AG04450 (cell line): ENCODE data around the gene ATAD1. TPM values are rescaled to one million over a fixed set of nuclear protein-coding genes. Genes with fewer than 3 reads are reported as not detected.

Experiments
- CTCF ChIA-PET: fragments of 300-600, 350-600 bp; formaldehyde crosslinking; extraction: SDS; loops from one replicate; lab custom pipeline; 2022; ENCODE audit warnings: antibody characterized with exemption, inconsistent platforms; lab: Charles Lee
- POLR2A ChIA-PET: fragments of 350-600 bp; formaldehyde crosslinking; extraction: SDS; loops from one replicate; lab custom pipeline; 2021; ENCODE audit warnings: antibody characterized with exemption, inconsistent platforms; lab: Yijun Ruan, JAX
- DNase-seq: peaks from one replicate; pipeline ENCODE4 v3.0.0-alpha.2; 2011; ENCODE audit warnings: low read depth, low spot score
- H3K27ac ChIP-seq: one replicate; pipeline ENCODE4 v1.5.1; 2012; ENCODE audit warnings: low read depth, low read length, control low read depth
- H3K27me3 ChIP-seq: one replicate; pipeline ENCODE4 v1.6.0; 2012; ENCODE audit warnings: low read length; ENCODE audit not compliant: control insufficient read depth, insufficient read depth
- H3K4me3 ChIP-seq: 2 replicates; pipeline ENCODE4 v1.5.1; 2011; ENCODE audit warnings: mild to moderate bottlenecking, low read depth, low read length, control low read depth
- H3K9me3 ChIP-seq: 2 replicates; pipeline ENCODE4 v1.5.1; 2012; ENCODE audit warnings: low read length; ENCODE audit not compliant: control insufficient read depth, insufficient read depth
- polyA plus RNA-seq: library from polyadenylated mRNA; depleted of rRNA; stranded (reverse); fragments of >200 nt; gene quantifications from 2 replicates; pipeline ENCODE4 v1.2.3, GENCODE V29; 2011
- TF ChIP-seq, protein P1 (sequence below): IDR thresholded peaks from 2 replicates; pipeline ENCODE4 v1.5.1; 2011; ENCODE audit warnings: low read depth, low read length, control low read depth, inconsistent platforms

The ATAD1 gene
- polyA plus RNA-seq, 1 experiment, result 43.7 TPM

DNA sequence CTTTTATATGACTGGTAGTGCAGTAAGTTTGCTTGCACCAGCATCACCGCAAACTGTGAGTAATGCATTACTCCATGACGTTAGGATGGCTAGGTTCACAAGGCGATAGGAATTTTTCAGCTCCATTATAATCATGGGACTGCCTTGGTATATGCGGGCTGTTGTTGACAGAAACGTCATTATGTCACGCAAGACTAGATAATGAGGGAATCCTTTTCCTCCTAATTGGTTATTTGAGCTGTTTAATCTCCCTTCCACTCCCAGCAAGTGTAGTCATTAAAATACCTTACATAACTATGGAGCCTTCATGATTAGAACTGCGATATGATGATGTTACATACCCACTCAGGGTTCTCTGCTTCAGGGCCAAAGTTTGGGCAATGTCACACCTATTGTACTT is 28.0 kb upstream of the ATAD1 start:
- POLR2A ChIA-PET, result interaction anchor here (1.1 to 2.0 kb wide), 2 partner anchors 9 to 16 kb away, joined by 3 to 12 read pairs; no protein-coding TSS in a partner anchor

DNA sequence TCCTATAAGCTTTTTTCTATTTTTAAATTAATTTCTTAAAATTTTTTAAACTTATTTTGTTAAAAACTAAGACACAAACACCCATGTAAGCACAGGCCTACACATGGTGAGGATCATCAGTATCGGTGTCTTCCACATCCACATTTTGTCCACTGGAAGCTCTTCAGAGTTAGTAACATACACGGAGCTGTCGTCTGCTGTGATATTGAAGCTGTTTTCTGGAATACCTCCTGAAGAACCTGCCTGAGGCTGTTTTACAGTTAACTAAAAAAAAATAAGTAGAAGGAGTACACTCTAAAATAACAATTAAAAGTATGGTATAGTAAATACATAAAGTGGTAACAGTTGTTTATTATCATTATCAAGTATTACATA is 27.6 kb upstream of the ATAD1 start:
- ChIA-PET POLR2A (interaction anchor here (1.1 to 2.0 kb wide), 2 partner anchors 9 to 17 kb away, joined by 3 to 12 read pairs; no protein-coding TSS in a partner anchor), CTCF (interaction anchor here (0.6 to 1.8 kb wide), 5 partner anchors 26 to 996 kb away, joined by 3 to 8 read pairs (median 4); partner anchors contain the start of gene ATAD1)
- Histone ChIP-seq H3K27me3 (no peaks in the 10 kb centered on the region), H3K4me3 (no peak overlapping the region), H3K9me3 (no peaks in the 10 kb centered on the region), H3K27ac (peak overlapping the region; percentile 68)
- TF ChIP-seq, protein P1, sequence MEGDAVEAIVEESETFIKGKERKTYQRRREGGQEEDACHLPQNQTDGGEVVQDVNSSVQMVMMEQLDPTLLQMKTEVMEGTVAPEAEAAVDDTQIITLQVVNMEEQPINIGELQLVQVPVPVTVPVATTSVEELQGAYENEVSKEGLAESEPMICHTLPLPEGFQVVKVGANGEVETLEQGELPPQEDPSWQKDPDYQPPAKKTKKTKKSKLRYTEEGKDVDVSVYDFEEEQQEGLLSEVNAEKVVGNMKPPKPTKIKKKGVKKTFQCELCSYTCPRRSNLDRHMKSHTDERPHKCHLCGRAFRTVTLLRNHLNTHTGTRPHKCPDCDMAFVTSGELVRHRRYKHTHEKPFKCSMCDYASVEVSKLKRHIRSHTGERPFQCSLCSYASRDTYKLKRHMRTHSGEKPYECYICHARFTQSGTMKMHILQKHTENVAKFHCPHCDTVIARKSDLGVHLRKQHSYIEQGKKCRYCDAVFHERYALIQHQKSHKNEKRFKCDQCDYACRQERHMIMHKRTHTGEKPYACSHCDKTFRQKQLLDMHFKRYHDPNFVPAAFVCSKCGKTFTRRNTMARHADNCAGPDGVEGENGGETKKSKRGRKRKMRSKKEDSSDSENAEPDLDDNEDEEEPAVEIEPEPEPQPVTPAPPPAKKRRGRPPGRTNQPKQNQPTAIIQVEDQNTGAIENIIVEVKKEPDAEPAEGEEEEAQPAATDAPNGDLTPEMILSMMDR, result no peak
- no peak for DNase-seq

More for the DNA sequence above, 28.0 kb upstream of the ATAD1 start:
- H3K9me3 ChIP-seq, result no peaks in the 10 kb centered on the region
- peak; percentile 68 for DNase-seq
- TF ChIP-seq, protein P1, result no peak
- H3K27me3 ChIP-seq, result no peaks in the 10 kb centered on the region
- H3K4me3 ChIP-seq, result no peak overlapping the region
- CTCF ChIA-PET, result interaction anchor here (0.7 to 1.8 kb wide), 5 partner anchors 11 to 1172 kb away, joined by 3 to 6 read pairs (median 4); partner anchors contain the start of gene ATAD1
- no peak overlapping the region for H3K27ac ChIP-seq

DNA sequence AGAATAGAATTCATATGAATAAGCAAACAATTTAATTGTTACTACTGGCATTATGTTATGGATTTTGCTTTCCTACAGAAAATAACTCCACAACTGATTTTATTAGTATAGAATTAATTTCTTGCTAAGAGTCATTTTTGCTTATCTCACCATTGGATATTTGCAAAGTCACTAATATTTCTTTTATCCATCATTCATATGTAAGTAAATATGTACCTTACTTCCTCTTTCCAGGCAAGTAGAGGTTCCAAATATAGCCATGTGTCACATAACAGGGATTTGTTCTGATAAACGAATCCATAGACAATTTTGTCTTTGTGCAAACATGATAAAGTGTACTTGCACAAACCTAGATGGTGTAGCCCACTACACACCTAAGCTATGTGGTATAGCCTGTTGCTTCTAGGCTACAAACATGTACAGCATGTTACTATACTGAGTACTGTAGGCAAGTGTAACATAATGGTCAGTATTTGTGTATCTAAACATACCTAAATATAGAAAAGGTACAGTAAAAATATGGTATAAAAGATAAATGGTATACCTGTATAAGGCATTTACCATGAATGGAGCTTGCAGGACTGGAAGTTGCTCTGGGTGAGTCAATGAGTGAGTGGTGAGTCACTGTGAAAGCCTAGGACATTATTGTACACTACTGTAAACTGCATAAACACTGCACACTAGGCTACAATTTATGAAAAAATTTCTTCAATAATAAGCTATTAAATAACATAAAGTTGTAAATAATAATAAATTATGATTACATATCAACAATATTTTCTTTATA is 27.0 kb upstream of the ATAD1 start:
- TF ChIP-seq, protein P1, result no peak
- H3K9me3 ChIP-seq, result no peaks in the 10 kb centered on the region
- H3K4me3 ChIP-seq, result no peak overlapping the region
- CTCF ChIA-PET, result interaction anchor here (0.6 to 1.8 kb wide), 5 partner anchors 25 to 996 kb away, joined by 3 to 8 read pairs (median 4); partner anchors contain the start of gene ATAD1
- DNase-seq, result no peak
- no peak overlapping the region for H3K27ac ChIP-seq
- POLR2A ChIA-PET, result interaction anchor here (1.1 to 2.0 kb wide), 2 partner anchors 10 to 17 kb away, joined by 3 to 12 read pairs; no protein-coding TSS in a partner anchor
- no peaks in the 10 kb centered on the region for H3K27me3 ChIP-seq

DNA sequence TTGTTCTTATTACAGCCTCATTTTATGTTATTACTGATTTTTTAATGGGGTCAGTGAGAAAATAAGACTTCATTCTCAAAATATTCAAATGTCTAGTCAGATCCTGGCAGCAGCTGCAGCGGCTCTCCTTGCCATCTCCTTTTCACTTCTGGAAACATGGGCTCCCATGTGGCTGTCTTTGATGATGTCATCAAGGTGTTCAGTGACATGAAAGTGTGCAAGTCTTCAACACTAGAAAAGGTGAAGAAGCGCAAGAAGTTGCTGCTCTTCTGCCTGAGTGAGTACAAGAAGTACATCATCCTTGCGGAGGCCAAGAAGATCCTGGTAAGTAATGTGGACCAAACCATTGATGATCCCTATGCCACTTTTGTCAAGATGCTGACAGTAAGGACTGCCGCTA is 25.7 kb upstream of the ATAD1 start:
- TF ChIP-seq, protein P1, result no peak
- POLR2A ChIA-PET, result no interaction called here
- Histone ChIP-seq H3K9me3 (no peaks in the 10 kb centered on the region), H3K27me3 (no peaks in the 10 kb centered on the region), H3K27ac (no peak overlapping the region), H3K4me3 (no peak overlapping the region)
- DNase-seq, result no peak
- CTCF ChIA-PET, result no interaction called here
